PC-3 (cell line): Measurements from ENCODE around the gene AP3S1.

ENCODE experiments used
- CTCF ChIP-seq: fragments of 300-600 bp; sonication (generic); conservative IDR thresholded peaks from 2 replicates; pipeline ENCODE4 v1.5.1; 2017; ENCODE audit warnings: antibody characterized with exemption, low read depth, mild to moderate bottlenecking, low read length
- EZH2 ChIP-seq: fragments of 300-600 bp; sonication (generic); IDR thresholded peaks from one replicate; pipeline ENCODE4 v1.6.1; 2017; ENCODE audit warnings: antibody characterized with exemption, mild to moderate bottlenecking, low read length; ENCODE audit not compliant: unreplicated experiment
- EZH2phosphoT487 ChIP-seq: fragments of 300-600 bp; sonication (generic); IDR thresholded peaks from 2 replicates; pipeline ENCODE4 v1.6.1; 2018; ENCODE audit warnings: mild to moderate bottlenecking, antibody characterized with exemption, low read length, borderline replicate concordance

DNA sequence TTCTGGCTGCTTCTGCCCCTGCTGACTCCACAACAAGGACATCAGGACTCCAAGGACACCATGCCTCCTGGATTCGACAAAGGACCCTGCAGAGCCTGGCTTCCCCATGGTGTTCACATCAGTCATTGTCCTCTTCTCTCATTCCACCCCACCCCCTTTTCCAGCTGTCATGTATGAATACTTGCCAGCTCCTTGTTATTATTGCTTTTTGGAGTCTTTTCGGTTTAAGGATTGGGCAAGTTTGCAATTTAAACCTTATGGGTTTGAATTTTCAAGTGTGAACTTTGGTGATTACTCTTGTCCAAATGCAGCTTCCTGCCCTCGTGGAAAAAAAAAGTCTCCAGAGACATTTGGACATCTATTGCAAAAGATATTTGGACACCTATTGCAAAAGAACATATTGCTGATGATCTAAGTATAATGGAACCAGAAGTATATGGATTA lies 106.4 kb downstream of the AP3S1 start:
- TF ChIP-seq EZH2 (no peak), CTCF (no peak), EZH2phosphoT487 (no peak)
